Measurements from ENCODE around the gene DDX6.
"Not testable (repeated sequence)": the region's sequence is repeated elsewhere in the genome, so short reads cannot be mapped to it uniquely, and the experiment has no call there.

The DDX6 gene

GRCh38 chr11:118791111-118791960, at the start of gene DDX6:
TSS of gene DDX6 (minus strand) at chr11:118791164. CDS start at chr11:118786251, 4,913 bp downstream.
- DNase-seq = peak; percentile 88

- DNase-seq = peak; percentile 4
Observed at GRCh38 chr11:118838905-118839553, 48.1 kb upstream of the DDX6 start.

GRCh38 chr11:118837868-118838267, 46.9 kb upstream of the DDX6 start:
- DNase-seq = no peak

GRCh38 chr11:118834427-118835028, 43.6 kb upstream of the DDX6 start:
- DNase-seq = no peak

- no peak for DNase-seq
Observed at GRCh38 chr11:118827118-118827517, 36.2 kb upstream of the DDX6 start.

GRCh38 chr11:118822936-118823510, 32.1 kb upstream of the DDX6 start:
- DNase-seq = not testable (repeated sequence)

- peak; percentile 54 for DNase-seq
Observed at GRCh38 chr11:118820412-118821357, 29.7 kb upstream of the DDX6 start.

- not testable (repeated sequence) for DNase-seq
Observed at GRCh38 chr11:118820025-118820379, 29.0 kb upstream of the DDX6 start.

- no peak for DNase-seq
Observed at GRCh38 chr11:118819334-118820024, 28.5 kb upstream of the DDX6 start.

GRCh38 chr11:118818130-118818529, 27.2 kb upstream of the DDX6 start:
- no peak for DNase-seq

- DNase-seq = no peak
Observed at GRCh38 chr11:118813551-118813950, 22.6 kb upstream of the DDX6 start.

GRCh38 chr11:118812485-118812884, 21.5 kb upstream of the DDX6 start:
- DNase-seq = no peak

- no peak for DNase-seq
Observed at GRCh38 chr11:118807800-118808778, 17.1 kb upstream of the DDX6 start.

- no peak for DNase-seq
Observed at GRCh38 chr11:118806400-118806799, 15.4 kb upstream of the DDX6 start.

GRCh38 chr11:118804094-118804493, 13.1 kb upstream of the DDX6 start:
- no peak for DNase-seq

- no peak for DNase-seq
Observed at GRCh38 chr11:118799372-118799771, 8.4 kb upstream of the DDX6 start.

- DNase-seq = no peak
Observed at GRCh38 chr11:118797510-118797909, 6.5 kb upstream of the DDX6 start.

GRCh38 chr11:118792570-118793124, 1.7 kb upstream of the DDX6 start:
- DNase-seq = peak; percentile 84

- peak; percentile 32 for DNase-seq
Observed at GRCh38 chr11:118791961-118792569, 1.1 kb upstream of the DDX6 start.
